Keratinocyte (primary cell): ENCODE results near the gene DDB1. TPM values are rescaled to one million over a fixed set of nuclear protein-coding genes. Genes with fewer than 3 reads are reported as not detected.

Source experiments
- DNase-seq: peaks from one replicate; pipeline ENCODE4 v3.0.0-alpha.2; 2011; ENCODE audit warnings: low read depth, missing footprints, low spot score
- FAIRE-seq: peaks from 2 replicates; lab custom pipeline; 2011; peaks lifted over from hg19 to GRCh38; lab: Jason Lieb, UNC
- H2AFZ ChIP-seq: 2 replicates; pipeline ENCODE4 v1.6.0; 2012; ENCODE audit warnings: low read length, control low read depth, inconsistent platforms; ENCODE audit not compliant: control insufficient read depth
- H3K27ac ChIP-seq: 2 replicates; pipeline ENCODE4 v1.5.1; 2011; ENCODE audit warnings: low read length; ENCODE audit not compliant: control insufficient read depth, insufficient read depth
- H3K27me3 ChIP-seq: 3 replicates; pipeline ENCODE4 v1.6.0; 2011; ENCODE audit warnings: low read length; ENCODE audit not compliant: control insufficient read depth, insufficient read depth; ENCODE audit errors: extremely low read depth
- H3K36me3 ChIP-seq, 2 experiments: 2 replicates in 1 of 2; 3 replicates in 1 of 2; pipeline ENCODE4 v1.5.1; 2011; ENCODE audit warnings: low read length in 2 of 2, mild to moderate bottlenecking in 1 of 2; ENCODE audit not compliant: control insufficient read depth in 2 of 2, insufficient read depth in 2 of 2; ENCODE audit errors: extremely low read depth in 1 of 2
- H3K4me1 ChIP-seq: 3 replicates; pipeline ENCODE4 v1.5.1; 2011; ENCODE audit warnings: low read length; ENCODE audit not compliant: control insufficient read depth, insufficient read depth; ENCODE audit errors: extremely low read depth
- H3K4me2 ChIP-seq: 3 replicates; pipeline ENCODE4 v1.6.0; 2011; ENCODE audit warnings: low read depth, low read length; ENCODE audit not compliant: control insufficient read depth, insufficient read depth; ENCODE audit errors: extremely low read depth
- H3K4me3 ChIP-seq, 3 experiments: fragments of 200-600 bp in 1 of 3; sonication (generic) in 1 of 3; 2 replicates in 2 of 3; 3 replicates in 1 of 3; pipeline ENCODE4 v1.5.1; 2011 to 2016; ENCODE audit warnings: low read length in 3 of 3, mild to moderate bottlenecking in 3 of 3, control low read depth in 2 of 3, inconsistent platforms in 1 of 3, low read depth in 1 of 3, mixed read lengths in 1 of 3, mixed run types in 1 of 3, moderate library complexity in 1 of 3; ENCODE audit not compliant: control insufficient read depth in 2 of 3, insufficient read depth in 2 of 3; ENCODE audit errors: extremely low read depth in 1 of 3
- H3K79me2 ChIP-seq: 2 replicates; pipeline ENCODE4 v1.6.0; 2012; ENCODE audit warnings: low read length; ENCODE audit not compliant: control insufficient read depth, insufficient read depth
- H3K9ac ChIP-seq: 3 replicates; pipeline ENCODE4 v1.6.0; 2011; ENCODE audit warnings: low read length; ENCODE audit not compliant: control insufficient read depth, insufficient read depth; ENCODE audit errors: extremely low read depth
- H3K9me1 ChIP-seq: 3 replicates; pipeline ENCODE4 v1.6.0; 2011; ENCODE audit warnings: low read length; ENCODE audit not compliant: control insufficient read depth, insufficient read depth; ENCODE audit errors: extremely low read depth
- H3K9me3 ChIP-seq: 2 replicates; pipeline ENCODE4 v1.5.1; 2012; ENCODE audit warnings: low read depth, low read length; ENCODE audit not compliant: control insufficient read depth
- H4K20me1 ChIP-seq: 3 replicates; pipeline ENCODE4 v1.6.0; 2011; ENCODE audit warnings: low read length; ENCODE audit not compliant: control insufficient read depth, insufficient read depth; ENCODE audit errors: extremely low read depth
- EZH2 ChIP-seq: IDR thresholded peaks from one replicate; pipeline ENCODE4 v1.6.1; 2012; ENCODE audit warnings: inconsistent platforms, mild to moderate bottlenecking, low read length, moderate library complexity
- dilution Hi-C: fragments of 300-500 bp; cut with MboI; formaldehyde crosslinking; loops from one replicate; pipeline ENCODE4 v1.7.0; 2020; ENCODE audit warnings: low sequenced_read_pairs; ENCODE audit not compliant: extremely low pct_ligation_motif_present
- polyA plus RNA-seq, 5 experiments: library from polyadenylated mRNA; depleted of rRNA in 3 of 5; stranded (reverse) in 3 of 5; stranded (forward) in 1 of 5; unstranded in 1 of 5; fragments of >200 nt; gene quantifications; 1 replicate in 1 of 5; 2 replicates in 3 of 5; 3 replicates in 1 of 5; pipeline versions ENCODE4 v1.2.1 to v1.2.3, GENCODE V29; 2011 to 2012; ENCODE audit warnings: missing spikeins in 2 of 5, low read depth in 1 of 5, low replicate concordance in 1 of 5
- TF ChIP-seq, protein P1 (sequence below), 3 experiments: IDR thresholded peaks in 1 of 3; conservative IDR thresholded peaks in 1 of 3; optimal IDR thresholded peaks in 1 of 3; 2 replicates in 2 of 3; 3 replicates in 1 of 3; pipeline versions ENCODE3 to v1.5.1; 2011; ENCODE audit warnings: low read length in 3 of 3, mild to moderate bottlenecking in 3 of 3, moderate library complexity in 2 of 3, control low read depth in 1 of 3, inconsistent platforms in 1 of 3; ENCODE audit not compliant: insufficient read depth in 2 of 3; ENCODE audit errors: extremely low read depth in 1 of 3

Gene DDB1
- polyA plus RNA-seq, 1 donor (not counting 4 experiments of a cell fraction or from before 2014, with no cell fraction given): 187 TPM

DNA sequence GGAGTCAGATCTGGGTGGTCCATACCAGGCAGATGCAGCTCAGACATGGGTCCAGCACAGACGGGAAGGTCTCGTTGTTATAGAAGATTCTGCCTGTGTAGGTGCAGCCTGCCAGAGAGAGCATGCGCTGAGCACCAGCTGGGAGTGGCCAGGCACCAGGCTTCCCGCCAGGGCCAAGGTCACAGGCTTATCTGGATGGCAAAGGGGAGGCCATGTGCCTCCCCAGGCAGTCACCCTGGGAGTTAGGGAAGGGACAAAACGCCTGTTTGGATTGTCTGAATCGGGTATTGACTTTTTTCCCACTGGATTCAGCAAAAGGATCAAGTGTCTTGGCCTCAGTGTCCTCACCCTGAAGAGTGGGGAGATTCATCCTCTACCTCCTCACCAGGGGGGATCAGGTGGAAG lies 65.5 kb downstream of the DDB1 start:
- Histone ChIP-seq H3K4me1 (peaks cover 12% of the 10 kb centered on the region), H3K9ac (no peak overlapping the region), H2AFZ (no peak overlapping the region), H4K20me1 (no peaks in the 10 kb centered on the region), H3K27ac (no peak overlapping the region), H3K27me3 (no peaks in the 10 kb centered on the region), H3K9me1 (no peaks in the 10 kb centered on the region), H3K79me2 (no peaks in the 10 kb centered on the region), H3K4me2 (no peak overlapping the region), H3K36me3 (no peaks in the 10 kb centered on the region), H3K4me3 (no peak overlapping the region), H3K9me3 (no peaks in the 10 kb centered on the region)
- dilution Hi-C loops: no loop called here
- FAIRE-seq (no peak), DNase-seq (no peak)
- TF ChIP-seq, protein P1, sequence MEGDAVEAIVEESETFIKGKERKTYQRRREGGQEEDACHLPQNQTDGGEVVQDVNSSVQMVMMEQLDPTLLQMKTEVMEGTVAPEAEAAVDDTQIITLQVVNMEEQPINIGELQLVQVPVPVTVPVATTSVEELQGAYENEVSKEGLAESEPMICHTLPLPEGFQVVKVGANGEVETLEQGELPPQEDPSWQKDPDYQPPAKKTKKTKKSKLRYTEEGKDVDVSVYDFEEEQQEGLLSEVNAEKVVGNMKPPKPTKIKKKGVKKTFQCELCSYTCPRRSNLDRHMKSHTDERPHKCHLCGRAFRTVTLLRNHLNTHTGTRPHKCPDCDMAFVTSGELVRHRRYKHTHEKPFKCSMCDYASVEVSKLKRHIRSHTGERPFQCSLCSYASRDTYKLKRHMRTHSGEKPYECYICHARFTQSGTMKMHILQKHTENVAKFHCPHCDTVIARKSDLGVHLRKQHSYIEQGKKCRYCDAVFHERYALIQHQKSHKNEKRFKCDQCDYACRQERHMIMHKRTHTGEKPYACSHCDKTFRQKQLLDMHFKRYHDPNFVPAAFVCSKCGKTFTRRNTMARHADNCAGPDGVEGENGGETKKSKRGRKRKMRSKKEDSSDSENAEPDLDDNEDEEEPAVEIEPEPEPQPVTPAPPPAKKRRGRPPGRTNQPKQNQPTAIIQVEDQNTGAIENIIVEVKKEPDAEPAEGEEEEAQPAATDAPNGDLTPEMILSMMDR (optimal IDR thresholded peaks at IDR 0.05 in 1 of 3, IDR thresholded peaks at IDR 0.05 in 1 of 3, conservative IDR thresholded peaks at IDR 0.05 in 1 of 3; ENCODE audit: extremely low read depth in 1 of 3, insufficient read depth in 2 of 3, low read length in 3 of 3): no peak
- no peak for TF ChIP-seq EZH2

DNA sequence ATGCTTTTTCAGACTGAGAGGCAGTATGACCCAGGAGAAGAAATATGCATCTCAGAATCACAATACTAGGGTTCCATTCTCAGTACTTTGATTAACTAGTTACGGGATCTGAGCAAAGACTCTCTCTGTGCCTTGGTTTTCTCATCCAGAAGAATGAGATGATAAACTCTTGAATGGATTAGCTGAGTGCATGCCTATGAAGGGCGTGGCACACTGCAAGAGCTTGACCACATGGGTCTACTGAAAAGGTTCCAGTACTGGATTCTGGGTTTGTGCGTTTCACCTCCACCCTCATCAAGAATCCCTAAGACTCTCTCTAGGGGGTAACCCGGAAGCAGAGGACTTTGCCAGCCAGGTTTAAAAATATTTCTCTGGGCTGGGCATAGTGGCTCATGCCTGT lies 66.3 kb downstream of the DDB1 start:
- Histone ChIP-seq H3K9ac (no peak overlapping the region), H3K36me3 (no peaks in the 10 kb centered on the region), H2AFZ (no peak overlapping the region), H3K9me3 (no peaks in the 10 kb centered on the region), H3K27ac (no peak overlapping the region), H3K9me1 (no peaks in the 10 kb centered on the region), H3K27me3 (no peaks in the 10 kb centered on the region), H3K4me2 (no peak overlapping the region), H3K79me2 (no peaks in the 10 kb centered on the region), H3K4me1 (peaks cover 12% of the 10 kb centered on the region), H3K4me3 (no peak overlapping the region), H4K20me1 (no peaks in the 10 kb centered on the region)
- FAIRE-seq: no peak
- no peak for DNase-seq
- TF ChIP-seq, protein P1 (optimal IDR thresholded peaks at IDR 0.05 in 1 of 3, IDR thresholded peaks at IDR 0.05 in 1 of 3, conservative IDR thresholded peaks at IDR 0.05 in 1 of 3; ENCODE audit: extremely low read depth in 1 of 3, insufficient read depth in 2 of 3, low read length in 3 of 3): no peak
- TF ChIP-seq EZH2: no peak
- dilution Hi-C loops: no loop called here
